ENCODE measurements around the gene MDH2. TPM values are rescaled to one million over a fixed set of nuclear protein-coding genes. Genes with fewer than 3 reads are reported as not detected.
"Not testable (repeated sequence)": the region's sequence is repeated elsewhere in the genome, so short reads cannot be mapped to it uniquely, and the experiment has no call there.

MDH2 gene
- total and polyA plus RNA-seq, 8 donors = 41.1 to 227 (median 85.3) TPM

- H3K36me3 ChIP-seq = peaks cover 3 to 43% (median 29%) of the 10 kb centered on the region in 4 donors
These were observed 38.0 kb upstream of the MDH2 start for GRCh38 chr7:76009672-76010600.

GRCh38 chr7:76011442-76011861 is 36.5 kb upstream of the MDH2 start:
- Histone ChIP-seq H3K36me3 (peaks cover 0 to 41% (median 27%) of the 10 kb centered on the region in 4 donors), H3K27ac (peak overlapping the region; percentile 21 to 64 (median 54)), H3K4me3 (no peak overlapping the region), H3K27me3 (no peaks in the 10 kb centered on the region), H3K4me1 (peaks cover 9 to 40% (median 18%) of the 10 kb centered on the region in 4 donors), H3K9me3 (no peaks in the 10 kb centered on the region)
- TF ChIP-seq POLR2AphosphoS5 (IDR thresholded peaks at IDR 0.05) = peak in 1 of 3 donors; percentile 26
- no peak for TF ChIP-seq EP300 (IDR thresholded peaks at IDR 0.05)
- intact Hi-C loops (cut with DNase I; ENCODE audit: low total_unique reads) = no loop called here
- 53 to 70% (median 66%) methylated on average over 8 of the region's 8 CpGs for WGBS, 5 donors
- DNase-seq = peak in 1 of 2 donors; percentile 73

More at GRCh38 chr7:76009672-76010600, 38.0 kb upstream of the MDH2 start:
- Histone ChIP-seq H3K4me1 (peaks cover 9 to 40% (median 18%) of the 10 kb centered on the region in 4 donors), H3K27ac (peak overlapping the region in 2 of 5 donors; percentile 46 to 66), H3K4me3 (no peak overlapping the region), H3K27me3 (no peaks in the 10 kb centered on the region), H3K9me3 (no peaks in the 10 kb centered on the region)
- TF ChIP-seq CTCF (IDR thresholded peaks at IDR 0.05) = no peak
- 84 to 89% (median 84%) methylated on average over 11 of the region's 11 CpGs for WGBS, 5 donors
- no peak for DNase-seq
- intact Hi-C loops (cut with DNase I; ENCODE audit: low total_unique reads) = no loop called here

GRCh38 chr7:76016191-76016947 is 31.5 kb upstream of the MDH2 start:
- Histone ChIP-seq H3K4me3 (no peak overlapping the region), H3K4me1 (peaks cover 0 to 10% (median 6%) of the 10 kb centered on the region in 4 donors), H3K27me3 (no peaks in the 10 kb centered on the region), H3K27ac (no peak overlapping the region), H3K36me3 (peaks cover 6 to 48% (median 41%) of the 10 kb centered on the region in 4 donors), H3K9me3 (no peaks in the 10 kb centered on the region)
- no peak for DNase-seq
- TF ChIP-seq POLR2AphosphoS5 (IDR thresholded peaks at IDR 0.05) (no peak), POLR2A (IDR thresholded peaks at IDR 0.05) (no peak), CTCF (IDR thresholded peaks at IDR 0.05) (no peak), EP300 (IDR thresholded peaks at IDR 0.05) (no peak)
- intact Hi-C loops (cut with DNase I; ENCODE audit: low total_unique reads) = no loop called here
- 86 to 91% (median 87%) methylated on average over 13 of the region's 13 CpGs for WGBS, 5 donors

- DNase-seq; H3K9me3 ChIP-seq; H3K27ac ChIP-seq; H3K27me3 ChIP-seq; H3K4me3 ChIP-seq; H3K4me1 ChIP-seq; intact Hi-C loops (cut with DNase I; ENCODE audit: low total_unique reads): not testable (repeated sequence)
- 94 to 100% (median 96%) methylated on average over 4 of the region's 4 CpGs for WGBS, 5 donors
- H3K36me3 ChIP-seq = peaks cover 9 to 53% (median 40%) of the 10 kb centered on the region in 4 donors
These were observed 29.4 kb upstream of the MDH2 start for GRCh38 chr7:76018520-76018919.

GRCh38 chr7:76020031-76020714 is 27.7 kb upstream of the MDH2 start:
- peaks cover 0 to 4% (median 0%) of the 10 kb centered on the region in 4 donors for H3K4me1 ChIP-seq
- H3K4me3 ChIP-seq = no peak overlapping the region
- H3K36me3 ChIP-seq = peaks cover 9 to 56% (median 40%) of the 10 kb centered on the region in 4 donors
- H3K27ac ChIP-seq = no peak overlapping the region
- TF ChIP-seq POLR2AphosphoS5 (IDR thresholded peaks at IDR 0.05) (peak in 1 of 3 donors; percentile 27), EP300 (IDR thresholded peaks at IDR 0.05) (no peak), CTCF (IDR thresholded peaks at IDR 0.05) (peak in 6 of 7 experiments; percentile 21 to 92 (median 88))
- H3K9me3 ChIP-seq = no peaks in the 10 kb centered on the region
- no peaks in the 10 kb centered on the region for H3K27me3 ChIP-seq
- WGBS, 5 donors = 36 to 50% (median 46%) methylated on average over 6 of the region's 6 CpGs
- DNase-seq = peak; percentile 82 to 89
- intact Hi-C loops (cut with DNase I; ENCODE audit: low total_unique reads) = loop anchor here (5.0 kb wide), 1 partner anchor 153 kb away; no protein-coding TSS in a partner anchor

Data from stomach (tissue), 9 donors.